GM10847 (cell line): ENCODE results near the gene MORC4.

ENCODE experiments used
- POLR2A ChIP-seq: IDR thresholded peaks from 2 replicates; pipeline ENCODE4 v1.6.1; 2011; ENCODE audit not compliant: insufficient read length; ENCODE audit errors: extremely low read depth

Gene MORC4

GRCh38 chrX:106901781-106902219 is 98.2 kb downstream of the MORC4 start:
- no peak for TF ChIP-seq POLR2A

GRCh38 chrX:106901341-106901740 is 98.7 kb downstream of the MORC4 start:
- no peak for TF ChIP-seq POLR2A

- TF ChIP-seq POLR2A, result no peak
Measured at GRCh38 chrX:106899841-106900240, 100.2 kb downstream of the MORC4 start.

- no peak for TF ChIP-seq POLR2A
Measured at GRCh38 chrX:106899276-106899675, 100.7 kb downstream of the MORC4 start.

- TF ChIP-seq POLR2A, result no peak
Measured at GRCh38 chrX:106898462-106898861, 101.5 kb downstream of the MORC4 start.

GRCh38 chrX:106897259-106897658 is 102.8 kb downstream of the MORC4 start:
- TF ChIP-seq POLR2A, result no peak

- TF ChIP-seq POLR2A, result no peak
Measured at GRCh38 chrX:106894978-106895452, 105.0 kb downstream of the MORC4 start.

- TF ChIP-seq POLR2A, result no peak
Measured at GRCh38 chrX:106894392-106894909, 105.6 kb downstream of the MORC4 start.

- TF ChIP-seq POLR2A, result no peak
Measured at GRCh38 chrX:106891762-106892460, 108.1 kb downstream of the MORC4 start.
